Breast epithelium (tissue), 4 donors: ENCODE measurements around the gene P2RY6. TPM values are rescaled to one million over a fixed set of nuclear protein-coding genes. Genes with fewer than 3 reads are reported as not detected.

Experiments used
- DNase-seq, 2 donors: peaks; one replicate each; pipeline ENCODE4 v3.0.0-alpha.2; 2019; ENCODE audit warnings: low spot score in 2 of 2
- H3K27ac ChIP-seq, 2 donors: fragments of 200-600 bp; sonication (generic) in 1 of 2; one replicate each; pipeline ENCODE4 v1.5.1; 2016 to 2019; ENCODE audit warnings: mild to moderate bottlenecking in 1 of 2
- H3K27me3 ChIP-seq, 2 donors: fragments of 200-600 bp; sonication (generic) in 1 of 2; one replicate each; pipeline versions ENCODE4 v1.5.1 to v1.6.0; 2017 to 2019; ENCODE audit warnings: control low read depth in 1 of 2, mild to moderate bottlenecking in 1 of 2
- H3K36me3 ChIP-seq: fragments of 200-600 bp; one replicate; pipeline ENCODE4 v1.5.1; 2019
- H3K4me1 ChIP-seq, 2 donors: fragments of 200-600 bp; sonication (generic); one replicate each; pipeline ENCODE4 v1.5.1; 2016 to 2019; ENCODE audit warnings: control low read depth in 1 of 2
- H3K4me3 ChIP-seq, 3 donors: fragments of 200-600 bp; sonication (generic); 1 replicate in 2 of 3; 2 replicates in 1 of 3; pipeline ENCODE4 v1.5.1; 2016 to 2019; ENCODE audit warnings: mild to moderate bottlenecking in 3 of 3, moderate library complexity in 2 of 3
- H3K9me3 ChIP-seq, 2 donors: fragments of 200-600 bp; sonication (generic) in 1 of 2; one replicate each; pipeline ENCODE4 v1.5.1; 2016 to 2019; ENCODE audit warnings: control low read depth in 1 of 2
- POLR2A ChIP-seq: fragments of 450-650 bp; IDR thresholded peaks from one replicate; pipeline ENCODE4 v1.6.1; 2016; ENCODE audit warnings: antibody characterized with exemption, mild to moderate bottlenecking, moderate library complexity
- POLR2AphosphoS5 ChIP-seq, 3 donors: sonication (generic); formaldehyde crosslinking; IDR thresholded peaks; one replicate each; pipeline ENCODE4 v1.6.1; 2017; ENCODE audit warnings: antibody characterized with exemption in 3 of 3
- intact Hi-C: fragments of 100-400 bp; cut with DNase I; formaldehyde crosslinking; loops from one replicate; pipeline ENCODE4 v1.15.1; 2023; ENCODE audit warnings: low total_unique reads
- total RNA-seq, 3 donors: library from RNA; depleted of rRNA; stranded (reverse); fragments of >200 nt; gene quantifications; one replicate each; pipeline ENCODE4 v1.1.0, GENCODE V29; 2016
- TF ChIP-seq, protein P1 (sequence below), 3 donors: fragments of 450-650 bp; IDR thresholded peaks; one replicate each; pipeline ENCODE4 v1.5.1; 2016 to 2017; ENCODE audit warnings: antibody characterized with exemption in 3 of 3, mild to moderate bottlenecking in 3 of 3, moderate library complexity in 3 of 3

The P2RY6 gene
- total RNA-seq, 3 donors from 2014 or later = 1.6 to 3.4 (median 1.9) TPM

DNA sequence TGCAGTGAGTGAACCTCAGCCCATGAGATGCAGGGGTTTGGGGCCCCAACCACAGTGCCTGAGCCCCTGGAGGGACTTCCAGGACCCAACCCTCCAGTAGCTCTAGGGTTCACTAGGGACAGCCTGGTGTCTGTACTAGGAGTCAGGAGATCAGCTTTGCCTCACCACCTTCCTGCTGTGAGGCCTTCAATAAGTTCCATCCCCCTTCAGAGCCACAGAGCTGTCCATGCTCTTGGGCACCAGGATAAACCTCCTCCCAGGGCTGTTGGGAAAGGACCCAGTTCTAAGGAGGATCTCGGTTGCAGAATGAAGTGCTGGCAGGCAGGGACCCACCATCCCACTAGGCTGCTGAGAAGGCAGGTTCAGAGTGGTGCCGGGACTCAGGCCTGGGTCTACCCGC lies 45.7 kb downstream of the P2RY6 start:
- peak overlapping the region; percentile 63 to 88 for H3K27ac ChIP-seq
- H3K4me3 ChIP-seq = peak overlapping the region in 1 of 3 donors; percentile 39
- TF ChIP-seq POLR2A (no peak), POLR2AphosphoS5 (IDR thresholded peaks at IDR 0.05) (no peak)
- TF ChIP-seq, protein P1, sequence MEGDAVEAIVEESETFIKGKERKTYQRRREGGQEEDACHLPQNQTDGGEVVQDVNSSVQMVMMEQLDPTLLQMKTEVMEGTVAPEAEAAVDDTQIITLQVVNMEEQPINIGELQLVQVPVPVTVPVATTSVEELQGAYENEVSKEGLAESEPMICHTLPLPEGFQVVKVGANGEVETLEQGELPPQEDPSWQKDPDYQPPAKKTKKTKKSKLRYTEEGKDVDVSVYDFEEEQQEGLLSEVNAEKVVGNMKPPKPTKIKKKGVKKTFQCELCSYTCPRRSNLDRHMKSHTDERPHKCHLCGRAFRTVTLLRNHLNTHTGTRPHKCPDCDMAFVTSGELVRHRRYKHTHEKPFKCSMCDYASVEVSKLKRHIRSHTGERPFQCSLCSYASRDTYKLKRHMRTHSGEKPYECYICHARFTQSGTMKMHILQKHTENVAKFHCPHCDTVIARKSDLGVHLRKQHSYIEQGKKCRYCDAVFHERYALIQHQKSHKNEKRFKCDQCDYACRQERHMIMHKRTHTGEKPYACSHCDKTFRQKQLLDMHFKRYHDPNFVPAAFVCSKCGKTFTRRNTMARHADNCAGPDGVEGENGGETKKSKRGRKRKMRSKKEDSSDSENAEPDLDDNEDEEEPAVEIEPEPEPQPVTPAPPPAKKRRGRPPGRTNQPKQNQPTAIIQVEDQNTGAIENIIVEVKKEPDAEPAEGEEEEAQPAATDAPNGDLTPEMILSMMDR (IDR thresholded peaks at IDR 0.05) = no peak
- H3K36me3 ChIP-seq = no peaks in the 10 kb centered on the region
- H3K4me1 ChIP-seq = peaks cover 21 to 56% of the 10 kb centered on the region in 2 donors
- no peak for DNase-seq
- no peaks in the 10 kb centered on the region for H3K9me3 ChIP-seq
- no peaks in the 10 kb centered on the region for H3K27me3 ChIP-seq
- intact Hi-C loops = no loop called here

DNA sequence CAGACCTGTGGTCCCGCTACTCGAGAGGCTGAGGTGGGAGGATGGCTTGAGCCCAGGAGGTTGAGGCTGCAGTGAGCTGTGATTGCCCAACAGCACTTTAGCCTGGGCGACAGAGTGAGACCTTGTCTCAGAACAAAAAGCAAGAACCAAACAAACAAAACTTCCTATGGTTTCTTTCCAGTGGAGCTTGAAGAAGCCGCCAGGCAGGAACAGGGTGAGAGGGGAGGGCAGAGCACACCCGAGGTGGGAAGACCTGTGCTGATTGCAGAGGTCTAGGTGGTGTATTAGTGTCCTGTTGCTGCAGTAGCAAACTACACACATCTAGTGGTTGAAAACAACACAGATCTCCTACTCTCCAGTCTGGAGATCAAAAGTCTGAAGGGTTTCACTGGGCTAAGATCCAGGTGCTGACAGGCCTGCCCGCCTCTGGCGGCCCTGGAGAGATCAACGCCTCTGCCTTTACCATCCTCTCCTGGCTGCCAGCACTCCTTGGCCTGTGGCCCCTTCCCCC lies 46.4 kb downstream of the P2RY6 start:
- no peaks in the 10 kb centered on the region for H3K9me3 ChIP-seq
- peak overlapping the region; percentile 63 to 88 for H3K27ac ChIP-seq
- H3K4me3 ChIP-seq = no peak overlapping the region
- intact Hi-C loops = no loop called here
- no peak for DNase-seq
- peaks cover 24 to 50% of the 10 kb centered on the region in 2 donors for H3K4me1 ChIP-seq
- H3K27me3 ChIP-seq = no peaks in the 10 kb centered on the region
- no peaks in the 10 kb centered on the region for H3K36me3 ChIP-seq
- TF ChIP-seq POLR2A (no peak), POLR2AphosphoS5 (IDR thresholded peaks at IDR 0.05) (no peak)
- TF ChIP-seq, protein P1 (IDR thresholded peaks at IDR 0.05) = no peak

DNA sequence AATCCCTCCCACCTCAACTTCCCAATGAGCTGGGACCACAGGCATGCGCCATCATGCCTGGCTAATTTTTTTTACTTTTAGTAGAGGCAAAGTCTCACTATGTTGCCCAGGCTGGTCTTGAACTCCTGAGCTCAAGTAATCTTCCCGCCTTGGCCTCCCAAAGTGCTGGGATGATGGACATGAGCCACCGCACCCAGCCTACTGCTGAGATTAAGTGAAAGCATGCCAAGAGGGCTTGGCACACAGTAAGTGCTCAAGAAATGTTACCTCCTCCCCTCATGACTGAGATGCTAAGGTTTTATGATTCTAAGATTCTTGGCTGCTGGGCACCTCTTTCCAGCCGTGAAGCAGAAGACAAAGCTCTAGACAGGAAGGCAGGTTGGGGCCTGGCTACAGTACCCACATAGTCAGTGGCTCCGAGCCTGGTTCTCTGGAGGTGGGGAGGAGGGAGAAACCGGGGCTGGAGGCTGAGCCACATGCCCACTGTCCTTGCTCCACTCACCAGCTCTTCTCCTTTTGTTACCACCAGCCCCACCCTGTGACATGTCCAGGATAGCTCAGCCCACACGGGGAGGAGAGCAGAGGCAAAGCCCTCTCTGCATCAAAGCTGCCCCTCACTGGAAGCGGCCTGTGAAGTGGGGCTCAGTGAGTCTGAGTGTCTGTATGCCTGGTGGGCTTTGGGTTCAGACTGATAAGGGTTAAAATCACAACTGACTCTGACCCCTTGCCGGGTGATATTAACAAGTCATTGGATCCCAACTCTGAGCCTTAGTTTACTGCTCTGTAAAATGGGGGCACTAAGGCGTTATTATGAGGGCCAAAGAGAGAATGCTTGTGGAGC lies 48.8 kb downstream of the P2RY6 start:
- Histone ChIP-seq H3K4me3 (peak overlapping the region in 1 of 3 donors; percentile 27), H3K36me3 (no peaks in the 10 kb centered on the region), H3K27me3 (no peaks in the 10 kb centered on the region), H3K27ac (peak overlapping the region; percentile 70 to 92), H3K4me1 (peaks cover 24 to 50% of the 10 kb centered on the region in 2 donors), H3K9me3 (no peaks in the 10 kb centered on the region)
- intact Hi-C loops = no loop called here
- no peak for DNase-seq
- TF ChIP-seq, protein P1 (IDR thresholded peaks at IDR 0.05) = no peak
- TF ChIP-seq POLR2A (no peak), POLR2AphosphoS5 (IDR thresholded peaks at IDR 0.05) (no peak)

DNA sequence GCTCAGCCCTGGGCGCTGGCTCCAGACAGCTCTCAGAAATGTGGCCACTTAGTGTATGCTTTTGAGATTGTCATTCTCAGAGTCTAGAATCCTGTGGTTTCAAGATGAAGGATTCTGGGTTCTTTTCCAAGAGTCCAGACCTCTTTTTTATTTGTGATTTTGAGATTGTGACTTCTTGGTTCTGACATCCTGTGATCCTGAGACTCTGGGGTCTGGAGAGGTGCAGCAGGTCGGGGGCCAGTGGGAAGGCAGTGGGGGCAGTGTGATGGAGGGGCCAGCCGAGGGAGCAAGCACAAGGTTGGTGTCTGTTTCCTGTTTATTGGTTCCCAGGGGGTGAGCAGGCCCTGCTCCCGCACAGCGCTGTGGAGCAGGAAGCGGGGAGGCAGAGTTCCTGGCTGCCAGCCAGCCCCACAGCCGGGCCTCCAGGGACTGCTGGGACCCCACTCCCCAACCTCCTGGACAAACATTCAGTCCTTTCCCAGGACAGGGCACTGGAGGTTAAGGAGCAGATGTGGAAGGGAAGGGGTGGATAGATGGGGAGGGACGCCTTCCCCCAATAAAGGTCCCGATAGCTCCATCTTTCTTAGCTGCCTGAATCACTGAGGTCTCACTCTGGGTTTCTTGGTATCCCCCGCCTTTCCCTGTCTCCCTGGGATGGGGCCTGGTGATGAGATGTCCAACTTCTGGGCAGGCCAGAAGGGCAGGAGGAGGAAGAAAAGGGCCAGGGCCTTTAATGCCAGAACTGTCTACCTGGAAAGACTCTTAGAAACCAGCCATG lies 49.7 kb downstream of the P2RY6 start:
- Histone ChIP-seq H3K4me1 (peaks cover 24 to 44% of the 10 kb centered on the region in 2 donors), H3K9me3 (no peaks in the 10 kb centered on the region), H3K36me3 (no peaks in the 10 kb centered on the region), H3K4me3 (peak overlapping the region in 1 of 3 donors; percentile 27), H3K27ac (peak overlapping the region; percentile 70 to 92), H3K27me3 (no peaks in the 10 kb centered on the region)
- intact Hi-C loops = no loop called here
- TF ChIP-seq POLR2AphosphoS5 (IDR thresholded peaks at IDR 0.05) (peak in 1 of 3 donors; percentile 38), POLR2A (no peak)
- DNase-seq = no peak

DNA sequence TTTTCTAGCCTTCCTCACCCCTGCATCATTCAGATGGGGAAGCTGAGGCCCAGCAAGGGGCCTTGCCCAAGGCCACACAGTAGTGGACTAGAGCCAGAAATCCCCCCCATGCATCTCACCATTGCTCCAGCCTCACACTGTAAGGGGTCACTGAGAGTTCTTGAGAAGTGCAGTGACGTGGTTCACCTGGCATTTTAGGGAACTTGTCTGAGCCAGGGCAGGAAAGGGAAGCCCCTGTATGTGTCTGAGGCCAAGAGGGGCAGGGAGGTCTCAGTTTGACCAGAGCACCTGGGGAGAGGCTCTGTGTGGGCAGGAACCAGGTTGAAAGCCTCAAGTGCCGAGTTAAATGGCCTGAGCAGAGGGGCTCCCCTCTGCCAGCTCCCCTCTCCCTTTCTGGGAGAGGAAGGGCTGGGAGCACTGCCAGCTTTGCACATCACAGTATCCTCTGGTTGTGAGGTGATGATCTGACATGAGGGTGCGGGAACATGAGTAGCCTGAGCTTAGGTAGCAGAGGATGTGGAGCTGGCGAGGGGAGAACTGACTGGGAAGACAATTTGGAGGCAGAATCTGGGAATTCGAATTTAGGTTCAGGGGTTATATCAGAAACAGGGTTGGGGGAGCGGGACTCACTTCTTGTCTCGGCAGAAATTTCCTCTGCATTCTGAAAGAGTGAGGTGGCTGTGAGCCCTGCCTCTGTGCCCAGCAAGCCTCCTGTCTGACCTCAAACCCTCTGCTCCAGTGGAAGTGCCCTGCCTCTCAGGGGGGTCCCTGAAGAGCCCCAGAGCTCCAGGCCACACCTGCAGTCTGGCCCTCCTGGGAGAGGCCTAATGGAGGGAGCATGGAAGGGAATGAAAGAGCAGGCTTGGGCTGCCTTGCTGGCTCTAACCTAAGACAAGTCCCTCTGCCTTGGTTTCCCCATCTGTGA lies 50.5 kb downstream of the P2RY6 start:
- no peaks in the 10 kb centered on the region for H3K27me3 ChIP-seq
- intact Hi-C loops = no loop called here
- TF ChIP-seq, protein P1 (IDR thresholded peaks at IDR 0.05) = no peak
- TF ChIP-seq POLR2AphosphoS5 (IDR thresholded peaks at IDR 0.05) (no peak), POLR2A (no peak)
- H3K27ac ChIP-seq = peak overlapping the region; percentile 70 to 92
- DNase-seq = no peak
- H3K9me3 ChIP-seq = no peaks in the 10 kb centered on the region
- peak overlapping the region in 1 of 3 donors; percentile 44 for H3K4me3 ChIP-seq
- H3K4me1 ChIP-seq = peaks cover 18 to 36% of the 10 kb centered on the region in 2 donors
- H3K36me3 ChIP-seq = no peaks in the 10 kb centered on the region
